Limb (tissue), 2 donors: ENCODE results near the gene KDF1.

Experiments used
- DNase-seq, 2 donors: peaks; one replicate each; pipeline ENCODE4 v3.0.0-alpha.2; 2016; ENCODE audit errors: extremely low spot score in 2 of 2

Gene KDF1

GRCh38 chr1:26915204-26915842 is 44.9 kb downstream of the KDF1 start:
- DNase-seq, result no peak

DNA sequence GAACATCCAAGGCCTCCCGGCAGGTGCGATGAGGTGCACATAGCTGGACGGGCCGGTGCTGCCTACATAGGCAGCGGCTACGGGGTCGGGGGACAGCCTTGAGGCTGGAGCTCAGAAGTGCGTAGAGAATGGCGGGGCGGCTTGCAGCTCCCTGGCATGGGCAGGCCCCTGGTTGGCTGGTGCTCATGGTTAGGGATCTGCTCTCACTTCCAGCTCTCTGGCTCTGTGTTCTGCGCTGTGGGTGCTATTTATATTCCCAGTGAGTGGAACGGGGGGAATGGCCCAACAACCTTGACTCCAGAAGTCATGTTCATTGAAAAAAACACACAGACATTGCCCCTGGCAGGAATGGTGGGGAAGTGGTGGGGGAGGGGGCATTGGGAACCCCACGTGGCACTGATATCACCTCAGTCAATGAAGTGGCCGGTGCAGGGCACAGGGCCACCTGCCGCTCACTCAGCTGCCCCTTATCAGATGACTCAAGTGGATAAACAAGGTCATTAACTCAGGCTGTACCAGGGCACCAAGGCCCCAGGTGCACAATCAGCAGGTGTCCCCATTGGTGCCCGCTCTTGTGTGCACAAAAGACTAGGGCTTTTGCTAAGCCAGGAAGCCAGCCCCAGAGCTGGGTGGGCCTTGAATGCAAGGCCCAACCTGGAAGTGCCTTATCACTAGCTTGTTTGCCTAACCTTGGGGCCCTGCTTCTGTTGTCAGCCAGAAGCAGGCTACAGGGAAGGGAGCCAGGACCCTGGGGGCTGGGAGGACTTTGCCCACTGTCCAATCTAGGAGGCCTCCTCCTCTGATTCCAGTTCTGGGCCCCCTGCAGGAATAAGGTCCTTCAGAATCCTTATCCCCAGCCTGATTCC is 46.3 kb downstream of the KDF1 start, which contains the start of gene NR0B2:
TSS of gene NR0B2 (minus strand) at position 222 of the 866 bp plus-strand sequence. CDS start at position 187, 35 bp downstream.
- no peak for DNase-seq

- no peak for DNase-seq
Measured at GRCh38 chr1:26913389-26913753, 46.9 kb downstream of the KDF1 start.

DNA sequence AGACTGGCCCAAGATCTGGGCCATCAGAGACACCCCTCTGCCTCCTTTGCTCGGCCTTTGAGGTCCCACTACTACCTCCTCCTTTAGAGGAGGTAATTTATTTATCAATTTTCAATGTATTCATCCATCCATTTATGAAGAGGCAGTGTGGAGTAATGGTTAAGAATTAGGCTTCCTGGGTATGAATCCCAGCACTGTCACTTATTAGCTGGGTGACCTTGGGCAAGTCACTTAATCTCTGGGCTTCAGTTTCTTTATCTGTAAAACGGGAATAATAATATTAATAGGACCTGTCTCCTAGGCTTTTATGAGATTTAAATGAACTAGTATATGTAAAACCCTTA is 48.1 kb downstream of the KDF1 start:
- no peak for DNase-seq

DNA sequence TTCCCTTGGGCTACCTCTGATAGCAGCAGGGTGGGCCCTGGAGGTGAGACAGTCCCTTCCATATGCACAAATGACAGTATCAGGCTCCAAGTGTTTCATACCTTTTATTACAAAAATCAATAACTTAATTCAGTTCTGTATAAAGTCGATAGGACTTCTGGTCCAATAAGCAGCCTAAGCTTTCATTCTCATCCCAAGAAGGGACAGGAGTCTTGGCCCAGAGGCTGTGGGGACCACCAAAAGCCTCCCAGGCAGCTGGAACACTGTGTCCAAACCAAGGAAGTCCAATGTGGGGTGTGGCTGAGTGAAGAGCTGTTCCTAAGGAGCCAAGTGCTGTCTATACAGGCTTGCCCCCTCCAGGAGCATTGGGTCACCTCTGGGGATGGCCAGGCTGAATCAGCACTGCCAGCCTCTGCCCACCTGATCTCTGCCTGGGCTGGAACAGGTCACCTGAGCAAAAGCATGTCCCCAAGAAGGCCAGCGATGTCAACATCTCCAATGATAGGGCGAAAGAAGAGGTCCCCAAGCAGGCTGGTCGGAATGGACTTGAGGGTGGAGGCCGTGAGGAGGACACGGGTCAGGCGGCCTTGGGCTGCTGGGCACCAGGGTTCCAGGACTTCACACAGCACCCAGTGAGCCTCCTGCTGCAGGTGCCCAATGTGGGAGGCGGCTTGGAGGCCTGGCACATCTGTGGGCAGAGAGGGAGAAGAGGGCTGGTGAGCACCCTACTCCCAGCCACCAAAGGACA is 48.7 kb downstream of the KDF1 start:
- no peak for DNase-seq

GRCh38 chr1:26910343-26911160 is 49.7 kb downstream of the KDF1 start:
- no peak for DNase-seq

- no peak for DNase-seq
Measured at GRCh38 chr1:26909951-26910342, 50.3 kb downstream of the KDF1 start.

GRCh38 chr1:26907071-26907917 is 53.0 kb downstream of the KDF1 start:
- no peak for DNase-seq

- no peak for DNase-seq
Measured at GRCh38 chr1:26900815-26901511, 59.3 kb downstream of the KDF1 start.

GRCh38 chr1:26900001-26900814 is 60.1 kb downstream of the KDF1 start, which contains the start of gene GPATCH3:
GPATCH3 (minus strand) TSS chr1:26900467; CDS start chr1:26900442, 25 bp downstream.
- peak; percentile 92 for DNase-seq
